GM21529 (cell line): ENCODE data around the gene ADPRHL1.
A peak's percentile ranks its signal among the peaks of the same experiment; 100 is the strongest.

Source experiments
- ATAC-seq: cut with Tn5 transposase; IDR thresholded peaks from one replicate; pipeline ENCODE4 v1.9.1; 2021; ENCODE audit not compliant: unreplicated experiment

The ADPRHL1 gene

GRCh38 chr13:113452942-113453901, at the start of gene ADPRHL1:
Gene ADPRHL1, minus strand, starts transcription at chr13:113453488. Its CDS starts 51 bp downstream, at chr13:113453437.
- ATAC-seq: no peak

- ATAC-seq: no peak
Observed at GRCh38 chr13:113502686-113503085, 49.4 kb upstream of the ADPRHL1 start.

DNA sequence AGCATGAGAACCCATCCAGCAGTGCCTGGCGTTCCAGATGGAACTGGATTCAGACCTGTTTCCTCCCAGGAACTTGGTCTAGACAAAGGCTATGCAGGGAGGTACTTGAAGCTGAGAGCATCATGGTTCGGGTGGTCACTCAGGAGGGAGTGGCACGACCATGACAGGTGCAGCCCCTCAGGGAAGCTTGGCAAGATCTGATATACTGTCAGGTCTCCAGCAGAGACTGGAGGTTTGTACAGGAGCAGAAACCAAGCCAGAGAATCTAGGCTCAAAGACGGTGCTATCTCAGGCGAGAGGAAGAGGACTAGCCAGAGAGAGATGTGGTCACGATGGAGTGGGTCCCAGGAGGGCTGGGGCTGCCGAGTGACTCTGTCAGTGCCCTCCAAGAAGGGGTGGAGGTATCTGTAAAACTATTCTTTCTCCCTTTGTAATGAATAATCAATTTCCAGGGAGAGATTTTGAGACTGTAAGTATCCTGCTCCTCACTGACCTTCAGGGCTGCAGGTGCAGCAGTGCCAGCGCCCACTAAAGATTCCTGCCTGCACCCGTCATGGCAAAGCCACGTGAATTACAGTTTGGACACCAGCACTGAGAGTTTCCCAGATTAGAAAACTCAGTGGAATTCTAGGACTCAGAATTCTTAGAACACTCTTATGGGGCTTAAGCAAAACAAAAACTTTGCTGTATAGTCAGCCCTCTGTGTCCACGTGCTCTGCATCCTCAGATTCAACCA, 47.4 kb upstream of the ADPRHL1 start:
- no peak for ATAC-seq

DNA sequence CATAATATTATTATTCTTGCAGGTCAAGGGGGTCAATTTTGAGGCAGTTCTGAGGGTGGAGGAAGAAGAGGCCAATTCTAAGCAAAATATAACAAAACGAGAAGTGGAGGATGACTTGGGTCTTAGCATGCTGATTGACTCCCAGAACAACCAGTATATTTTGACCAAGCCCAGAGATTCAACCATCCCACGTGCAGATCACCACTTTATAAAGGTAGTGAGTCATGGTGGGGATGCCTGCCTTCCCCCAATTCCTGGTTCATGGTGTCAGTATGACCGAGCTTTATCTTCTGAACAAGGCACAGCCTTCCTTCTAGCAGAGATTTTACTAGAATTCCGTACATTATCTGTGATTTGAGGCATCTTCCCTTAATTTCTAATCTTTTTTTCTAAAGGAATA, 46.6 kb upstream of the ADPRHL1 start:
- ATAC-seq: no peak

GRCh38 chr13:113498905-113499304, 45.6 kb upstream of the ADPRHL1 start:
- no peak for ATAC-seq

GRCh38 chr13:113497217-113497616, 43.9 kb upstream of the ADPRHL1 start:
- ATAC-seq: no peak

DNA sequence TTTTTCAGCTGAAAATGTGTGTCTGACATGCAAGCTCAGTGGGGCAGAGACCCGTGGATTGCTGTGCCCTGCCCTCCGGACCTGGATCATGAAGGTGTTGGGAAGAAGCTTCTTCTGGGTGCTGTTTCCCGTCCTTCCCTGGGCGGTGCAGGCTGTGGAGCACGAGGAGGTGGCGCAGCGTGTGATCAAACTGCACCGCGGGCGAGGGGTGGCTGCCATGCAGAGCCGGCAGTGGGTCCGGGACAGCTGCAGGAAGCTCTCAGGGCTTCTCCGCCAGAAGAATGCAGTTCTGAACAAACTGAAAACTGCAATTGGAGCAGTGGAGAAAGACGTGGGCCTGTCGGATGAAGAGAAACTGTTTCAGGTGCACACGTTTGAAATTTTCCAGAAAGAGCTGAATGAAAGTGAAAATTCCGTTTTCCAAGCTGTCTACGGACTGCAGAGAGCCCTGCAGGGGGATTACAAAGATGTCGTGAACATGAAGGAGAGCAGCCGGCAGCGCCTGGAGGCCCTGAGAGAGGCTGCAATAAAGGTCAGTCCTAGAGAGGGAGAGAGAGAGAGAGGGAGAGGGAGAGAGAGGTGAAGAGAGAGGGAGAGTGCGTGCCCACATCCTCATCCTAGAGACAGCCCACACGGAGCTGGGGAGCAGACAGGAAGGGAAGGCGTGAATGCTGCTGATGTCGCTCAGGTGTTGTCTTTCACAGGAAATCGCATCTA, 42.4 kb upstream of the ADPRHL1 start:
- no peak for ATAC-seq

GRCh38 chr13:113493315-113493951, 40.1 kb upstream of the ADPRHL1 start:
- peak; percentile 18 for ATAC-seq

DNA sequence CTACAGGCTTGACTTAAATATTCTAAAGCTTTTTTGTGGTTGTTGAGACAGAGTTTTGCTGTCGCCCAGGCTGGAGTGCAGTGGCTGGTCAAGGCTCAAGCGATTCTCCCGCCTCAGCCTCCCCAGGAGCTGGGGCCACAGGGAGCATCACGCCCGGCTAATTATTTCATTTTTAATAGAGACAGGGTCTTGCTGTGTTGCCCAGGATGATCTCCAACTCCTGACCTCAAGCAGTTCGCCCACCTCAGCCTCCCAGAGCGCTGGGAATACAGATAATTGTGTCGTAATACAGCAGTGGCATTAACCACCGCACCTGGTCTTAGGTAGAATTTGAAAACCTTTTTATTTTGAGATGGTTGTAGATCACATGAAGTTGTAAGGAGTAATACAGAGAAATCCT, 38.7 kb upstream of the ADPRHL1 start:
- no peak for ATAC-seq

DNA sequence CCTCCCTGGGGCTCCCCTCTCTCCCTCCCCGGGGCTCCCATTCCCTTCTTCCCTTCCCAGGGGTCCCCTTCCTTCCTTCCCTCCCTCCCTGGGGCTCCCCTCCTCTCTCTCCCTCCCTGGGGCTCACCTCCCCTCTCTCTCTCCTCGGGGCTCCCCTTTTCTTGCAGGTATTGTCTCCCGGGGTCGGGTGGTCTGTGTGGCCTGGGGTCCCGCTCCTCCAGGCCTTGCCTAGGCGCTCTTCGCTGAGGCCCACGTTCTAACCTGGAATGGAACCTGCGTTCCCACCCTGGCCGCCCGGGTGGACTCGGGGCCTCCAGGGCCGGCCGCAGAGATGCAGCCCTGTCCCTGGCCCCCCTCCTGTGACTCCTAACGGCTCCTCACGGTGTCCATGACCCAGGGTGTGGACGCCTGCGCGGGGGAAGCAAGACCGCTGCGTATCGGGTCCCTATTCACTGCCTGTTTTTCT, 38.2 kb upstream of the ADPRHL1 start:
- ATAC-seq: no peak

DNA sequence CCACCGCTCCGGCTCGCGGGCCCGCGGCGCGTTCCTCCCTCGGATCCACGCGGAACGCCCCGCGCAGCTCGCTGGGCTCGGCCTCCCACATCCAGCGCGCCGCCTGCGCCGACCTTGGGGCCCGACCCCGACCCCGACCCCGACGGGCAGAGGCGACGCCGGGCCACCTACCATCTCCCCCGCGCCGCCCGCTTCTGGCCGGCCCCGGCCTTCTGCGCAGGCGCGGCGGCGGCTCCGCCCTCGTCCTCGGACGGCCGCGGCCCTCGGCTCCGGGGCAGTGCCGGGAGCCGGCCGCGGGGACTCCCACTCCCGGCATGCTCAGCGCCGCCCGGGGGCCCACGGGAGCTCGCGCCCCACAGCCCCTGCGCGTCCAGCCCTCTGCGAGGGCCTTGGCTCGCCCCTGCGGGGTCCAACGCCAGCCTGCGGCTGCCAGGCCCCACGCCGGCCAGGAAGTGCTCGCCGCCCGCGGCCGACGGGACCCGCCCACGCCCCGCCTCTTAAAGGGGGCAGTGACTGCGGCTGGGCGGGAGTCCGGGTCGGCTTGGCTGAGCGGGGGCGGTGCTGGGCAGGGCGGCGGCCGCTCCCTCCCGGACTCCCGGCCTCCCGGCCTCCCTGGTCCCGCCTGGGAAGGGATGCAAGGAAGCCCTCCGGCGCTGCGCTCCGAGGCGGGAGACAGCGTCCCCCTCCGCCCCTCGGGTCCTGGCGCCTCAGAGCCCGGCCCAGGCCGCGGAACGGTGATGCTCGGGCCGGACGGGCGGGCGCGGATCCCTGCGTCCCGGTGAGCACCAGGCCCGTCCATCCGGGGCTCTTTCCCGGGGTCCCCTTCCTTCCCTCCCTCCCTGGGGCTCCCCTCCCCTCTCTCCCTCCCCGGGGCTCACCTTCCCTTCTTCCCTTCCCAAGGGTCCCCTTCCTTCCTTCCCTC, 37.5 kb upstream of the ADPRHL1 start, which contains the start of gene DCUN1D2:
Gene DCUN1D2 (minus strand): TSS at position 216 of the 922 bp plus-strand sequence. CDS start 42 bp downstream, at position 174.
- ATAC-seq: peak; percentile 77

- peak; percentile 21 for ATAC-seq
Observed at GRCh38 chr13:113489549-113490495, 36.5 kb upstream of the ADPRHL1 start.

GRCh38 chr13:113489171-113489548, 35.9 kb upstream of the ADPRHL1 start:
- no peak for ATAC-seq

DNA sequence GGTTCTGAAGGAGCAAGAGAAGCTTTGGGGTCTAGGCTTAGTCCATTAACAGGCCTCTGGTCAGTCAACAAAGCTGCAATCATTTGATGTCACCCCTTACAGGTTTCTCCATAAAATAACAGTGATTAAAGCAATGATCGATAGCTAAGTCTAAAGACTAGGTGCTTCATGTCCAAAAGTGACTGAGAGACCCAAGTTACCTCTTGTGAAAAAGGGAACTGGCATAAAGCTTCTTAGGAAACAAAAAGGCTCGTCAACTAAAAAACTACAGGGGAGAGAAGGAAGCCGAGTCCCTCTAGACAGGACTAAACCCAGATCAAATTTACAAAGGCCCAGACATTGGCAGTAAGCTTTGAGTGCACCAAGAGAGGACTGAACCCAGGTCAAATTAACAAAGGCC, 35.0 kb upstream of the ADPRHL1 start:
- ATAC-seq: no peak

- ATAC-seq: no peak
Observed at GRCh38 chr13:113486698-113487097, 33.4 kb upstream of the ADPRHL1 start.

GRCh38 chr13:113485545-113485944, 32.3 kb upstream of the ADPRHL1 start:
- no peak for ATAC-seq

DNA sequence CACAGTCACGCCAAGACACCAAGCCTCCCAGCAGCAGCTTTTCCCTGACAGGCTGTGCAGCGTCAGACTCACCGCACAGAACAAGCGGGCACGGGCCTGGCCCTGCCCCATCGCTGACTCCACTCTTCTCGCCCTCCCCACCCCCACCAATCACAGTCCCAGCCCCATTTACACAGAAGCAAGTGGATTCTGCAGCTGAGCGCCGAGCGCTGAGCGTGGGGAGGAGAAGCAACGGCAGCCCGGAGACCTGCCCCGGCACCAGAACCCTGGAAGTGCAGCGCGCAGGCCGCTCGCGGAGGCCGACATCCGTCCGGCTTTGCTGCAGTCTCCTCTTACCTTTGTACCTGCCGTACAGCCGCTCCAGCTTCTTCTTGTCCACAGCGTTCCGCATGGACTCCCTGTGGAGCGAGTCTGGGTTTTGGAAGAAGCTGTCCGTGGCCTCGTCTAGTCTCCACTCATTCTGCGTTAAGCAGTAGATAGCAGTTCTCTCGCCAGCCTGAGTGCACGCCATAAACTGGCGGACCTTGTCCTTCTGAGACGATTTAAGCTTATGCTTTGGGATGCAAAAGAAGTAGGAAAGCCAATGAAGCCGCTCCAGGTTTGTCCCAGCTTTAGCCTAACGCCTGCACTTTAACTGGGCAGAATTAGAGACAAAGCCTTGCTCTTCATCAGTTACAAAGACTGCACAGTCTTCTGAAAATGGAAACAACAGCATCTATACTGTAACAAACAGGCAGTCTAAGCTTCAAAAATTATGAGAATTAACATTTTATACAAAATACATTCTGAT, 30.4 kb upstream of the ADPRHL1 start:
- no peak for ATAC-seq

- no peak for ATAC-seq
Observed at GRCh38 chr13:113483081-113483480, 29.8 kb upstream of the ADPRHL1 start.
